Measurements from ENCODE around the gene SFTPD.

DNA sequence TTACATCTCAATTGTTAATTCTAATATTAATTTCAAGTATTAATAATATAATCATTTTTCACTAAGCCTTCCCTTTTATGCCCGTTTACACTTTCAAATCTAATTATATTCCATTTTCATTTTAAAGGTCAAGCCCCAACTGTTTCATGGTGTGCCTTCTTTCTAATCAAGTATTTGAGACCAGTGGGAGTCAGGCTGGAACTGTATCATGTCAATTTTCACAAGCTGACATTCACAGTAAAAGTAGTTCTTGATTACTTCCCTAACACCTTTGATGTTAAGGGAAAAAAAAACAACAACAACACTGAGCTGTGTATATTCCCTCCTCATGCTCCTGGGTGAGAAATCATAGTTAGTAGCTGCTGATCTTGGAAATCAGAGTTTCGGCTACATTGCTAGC, 38.1 kb downstream of the SFTPD start:
- TF ChIP-seq, protein P1, sequence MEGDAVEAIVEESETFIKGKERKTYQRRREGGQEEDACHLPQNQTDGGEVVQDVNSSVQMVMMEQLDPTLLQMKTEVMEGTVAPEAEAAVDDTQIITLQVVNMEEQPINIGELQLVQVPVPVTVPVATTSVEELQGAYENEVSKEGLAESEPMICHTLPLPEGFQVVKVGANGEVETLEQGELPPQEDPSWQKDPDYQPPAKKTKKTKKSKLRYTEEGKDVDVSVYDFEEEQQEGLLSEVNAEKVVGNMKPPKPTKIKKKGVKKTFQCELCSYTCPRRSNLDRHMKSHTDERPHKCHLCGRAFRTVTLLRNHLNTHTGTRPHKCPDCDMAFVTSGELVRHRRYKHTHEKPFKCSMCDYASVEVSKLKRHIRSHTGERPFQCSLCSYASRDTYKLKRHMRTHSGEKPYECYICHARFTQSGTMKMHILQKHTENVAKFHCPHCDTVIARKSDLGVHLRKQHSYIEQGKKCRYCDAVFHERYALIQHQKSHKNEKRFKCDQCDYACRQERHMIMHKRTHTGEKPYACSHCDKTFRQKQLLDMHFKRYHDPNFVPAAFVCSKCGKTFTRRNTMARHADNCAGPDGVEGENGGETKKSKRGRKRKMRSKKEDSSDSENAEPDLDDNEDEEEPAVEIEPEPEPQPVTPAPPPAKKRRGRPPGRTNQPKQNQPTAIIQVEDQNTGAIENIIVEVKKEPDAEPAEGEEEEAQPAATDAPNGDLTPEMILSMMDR (IDR thresholded peaks at IDR 0.05; ENCODE audit: insufficient read depth, low read length, poor library complexity, severe bottlenecking): no peak
- TF ChIP-seq EZH2phosphoT487 (conservative IDR thresholded peaks at IDR 0.05; ENCODE audit: low read length): no peak
